H9 (cell line): Measurements from ENCODE around the gene EPAS1. TPM values are rescaled to one million over a fixed set of nuclear protein-coding genes. Genes with fewer than 3 reads are reported as not detected.

Experiments used
- DNase-seq: peaks from one replicate; pipeline ENCODE4 v3.0.0-alpha.2; 2017
- H2AFZ ChIP-seq: one replicate; pipeline ENCODE4 v1.6.1; 2013; ENCODE audit warnings: mild to moderate bottlenecking, low read length, control low read depth, moderate library complexity
- H2AK5ac ChIP-seq: 2 replicates; pipeline ENCODE4 v1.6.1; 2013; ENCODE audit warnings: low read length, control low read depth, mixed read lengths; ENCODE audit not compliant: insufficient read length
- H2BK120ac ChIP-seq: one replicate; pipeline ENCODE4 v1.6.1; 2013; ENCODE audit warnings: low read depth, mild to moderate bottlenecking, low read length, control low read depth, inconsistent platforms; ENCODE audit not compliant: poor library complexity, severe bottlenecking
- H2BK12ac ChIP-seq: 2 replicates; pipeline ENCODE4 v1.6.1; 2013; ENCODE audit warnings: low read length, control low read depth, mixed read lengths, low read depth; ENCODE audit not compliant: insufficient read length
- H2BK15ac ChIP-seq: 2 replicates; pipeline ENCODE4 v1.6.1; 2013; ENCODE audit warnings: low read depth, low read length, control low read depth
- H2BK20ac ChIP-seq: one replicate; pipeline ENCODE4 v1.6.1; 2013; ENCODE audit warnings: low read depth, mild to moderate bottlenecking, low read length, control low read depth, inconsistent platforms; ENCODE audit not compliant: poor library complexity, severe bottlenecking
- H2BK5ac ChIP-seq: 2 replicates; pipeline ENCODE4 v1.6.1; 2013; ENCODE audit warnings: low read length, control low read depth, mixed read lengths; ENCODE audit not compliant: insufficient read length
- H3K14ac ChIP-seq: 2 replicates; pipeline ENCODE4 v1.6.1; 2013; ENCODE audit warnings: low read length, control low read depth; ENCODE audit not compliant: insufficient read depth
- H3K18ac ChIP-seq: 2 replicates; pipeline ENCODE4 v1.6.1; 2013; ENCODE audit warnings: low read depth, mild to moderate bottlenecking, mixed read lengths, low read length, control low read depth; ENCODE audit not compliant: insufficient read length
- H3K23ac ChIP-seq: 2 replicates; pipeline ENCODE4 v1.6.1; 2013; ENCODE audit warnings: low read length, control low read depth, mixed read lengths, low read depth; ENCODE audit not compliant: insufficient read length
- H3K23me2 ChIP-seq: 2 replicates; pipeline ENCODE4 v1.6.1; 2013; ENCODE audit warnings: low read depth, mild to moderate bottlenecking, mixed read lengths, low read length, control low read depth; ENCODE audit not compliant: insufficient read length, poor library complexity, severe bottlenecking
- H3K27ac ChIP-seq: 2 replicates; pipeline ENCODE4 v1.5.1; 2013; ENCODE audit warnings: low read length, control low read depth, mixed read lengths, low read depth; ENCODE audit not compliant: insufficient read length
- H3K27me3 ChIP-seq: 2 replicates; pipeline ENCODE4 v1.6.1; 2013; ENCODE audit warnings: low read length, control low read depth, inconsistent platforms; ENCODE audit not compliant: insufficient read depth
- H3K4ac ChIP-seq: 2 replicates; pipeline ENCODE4 v1.6.1; 2013; ENCODE audit warnings: low read depth, mild to moderate bottlenecking, control low read depth, inconsistent platforms, low read length, moderate library complexity
- H3K4me1 ChIP-seq: 2 replicates; pipeline ENCODE4 v1.6.1; 2013; ENCODE audit warnings: low read length, control low read depth, inconsistent platforms; ENCODE audit not compliant: insufficient read depth
- H3K4me2 ChIP-seq: 2 replicates; pipeline ENCODE4 v1.6.1; 2013; ENCODE audit warnings: low read length, control low read depth, mixed read lengths; ENCODE audit not compliant: insufficient read length, insufficient read depth
- H3K56ac ChIP-seq: 2 replicates; pipeline ENCODE4 v1.6.1; 2013; ENCODE audit warnings: low read depth, mild to moderate bottlenecking, mixed read lengths, low read length, control low read depth; ENCODE audit not compliant: insufficient read length
- H3K79me1 ChIP-seq: 2 replicates; pipeline ENCODE4 v1.6.1; 2013; ENCODE audit warnings: low read depth, mild to moderate bottlenecking, moderate library complexity, low read length, control low read depth, inconsistent platforms; ENCODE audit not compliant: insufficient read depth, poor library complexity, severe bottlenecking
- H3K79me2 ChIP-seq: 2 replicates; pipeline ENCODE4 v1.6.1; 2013; ENCODE audit warnings: low read length, control low read depth, inconsistent platforms; ENCODE audit not compliant: insufficient read depth
- H3K9ac ChIP-seq: 2 replicates; pipeline ENCODE4 v1.6.1; 2013; ENCODE audit warnings: low read length, control low read depth, mixed read lengths; ENCODE audit not compliant: insufficient read length; ENCODE audit errors: extremely low read depth
- H3K9me3 ChIP-seq: one replicate; pipeline ENCODE4 v1.6.1; 2013; ENCODE audit warnings: low read depth, low read length, inconsistent platforms; ENCODE audit not compliant: control insufficient read depth
- H3T11ph ChIP-seq: one replicate; pipeline ENCODE4 v1.6.1; 2013; ENCODE audit warnings: mild to moderate bottlenecking, low read length, control low read depth, inconsistent platforms
- H4K20me1 ChIP-seq: one replicate; pipeline ENCODE4 v1.6.1; 2013; ENCODE audit not compliant: control insufficient read depth, insufficient read length, insufficient read depth
- H4K5ac ChIP-seq: 2 replicates; pipeline ENCODE4 v1.6.1; 2013; ENCODE audit warnings: low read depth, mild to moderate bottlenecking, mixed read lengths, low read length, control low read depth; ENCODE audit not compliant: insufficient read length
- H4K8ac ChIP-seq: replicated peaks from 2 replicates; pipeline ENCODE4 v1.6.1; 2013; ENCODE audit warnings: low read length, control low read depth, mixed read lengths, low read depth; ENCODE audit not compliant: insufficient read length
- H4K91ac ChIP-seq: 2 replicates; pipeline ENCODE4 v1.6.1; 2013; ENCODE audit warnings: low read depth, mild to moderate bottlenecking, moderate library complexity, mixed read lengths, low read length, control low read depth; ENCODE audit not compliant: insufficient read length
- H3K27ac Mint-ChIP-seq, 3 experiments: 2 replicates in 2 of 3; 3 replicates in 1 of 3; pipeline ENCODE4 v1.8.0; 2020 to 2021; ENCODE audit warnings: mixed read lengths in 3 of 3, mild to moderate bottlenecking in 1 of 3, moderate library complexity in 1 of 3
- H3K27me3 Mint-ChIP-seq: 2 replicates; pipeline ENCODE4 v1.8.0; 2021; ENCODE audit warnings: low read depth, mild to moderate bottlenecking, moderate library complexity, mixed read lengths
- H3K36me3 Mint-ChIP-seq, 3 experiments: 2 replicates in 2 of 3; 3 replicates in 1 of 3; pipeline ENCODE4 v1.8.0; 2020 to 2021; ENCODE audit warnings: low read depth in 3 of 3, mixed read lengths in 3 of 3; ENCODE audit not compliant: insufficient read depth in 1 of 3
- H3K4me1 Mint-ChIP-seq, 2 experiments: 2 replicates each; pipeline ENCODE4 v1.8.0; 2020; ENCODE audit warnings: mixed read lengths in 2 of 2
- H3K4me3 Mint-ChIP-seq, 2 experiments: 2 replicates in 1 of 2; 3 replicates in 1 of 2; pipeline ENCODE4 v1.8.0; 2020 to 2021; ENCODE audit warnings: mild to moderate bottlenecking in 2 of 2, mixed read lengths in 2 of 2, moderate library complexity in 1 of 2
- H3K9me3 Mint-ChIP-seq, 2 experiments: 2 replicates in 1 of 2; 3 replicates in 1 of 2; pipeline ENCODE4 v1.8.0; 2020; ENCODE audit warnings: mild to moderate bottlenecking in 2 of 2, mixed read lengths in 2 of 2, moderate library complexity in 1 of 2
- CTCF ChIP-seq: fragments of 200-600 bp; sonication (generic); conservative IDR thresholded peaks from 3 replicates; pipeline ENCODE4 v1.8.0; 2021; ENCODE audit warnings: antibody characterized with exemption, mild to moderate bottlenecking
- WGBS: extraction: QIAGEN DNeasy Blood & Tissue Kit; methylation state at CpG from one replicate; pipeline ENCODE4 v1.1.7; 2013; ENCODE audit warnings: missing lambda C conversion rate, low lambda C conversion rate, mixed read lengths; ENCODE audit not compliant: insufficient read length; ENCODE audit errors: extremely low coverage; 5-methylcytosine and 5-hydroxymethylcytosine counted together
- total RNA-seq: library from RNA; stranded (reverse); gene quantifications from 2 replicates; pipeline ENCODE4 v1.2.1, GENCODE V29; 2021

EPAS1 gene
- total RNA-seq, 1 experiment from 2014 or later = 1.1 TPM

- H3K27ac Mint-ChIP-seq = no peak overlapping the region
- Histone ChIP-seq H3K56ac (no peak overlapping the region), H3K4me1 (no peaks in the 10 kb centered on the region; the same call in 1 of the 2 replicates), H2BK15ac (no peak overlapping the region), H3K23me2 (no peaks in the 10 kb centered on the region), H2BK5ac (no peak overlapping the region), H3K27ac (no peak overlapping the region), H4K91ac (no peak overlapping the region), H3K23ac (no peak overlapping the region), H2BK120ac (no peak overlapping the region), H3K9ac (no peak overlapping the region), H2BK12ac (no peak overlapping the region), H3K4me2 (no peak overlapping the region), H2AK5ac (no peak overlapping the region), H3T11ph (no peak overlapping the region), H3K79me1 (no peaks in the 10 kb centered on the region), H3K9me3 (no peaks in the 10 kb centered on the region), H2BK20ac (no peak overlapping the region), H4K5ac (no peak overlapping the region), H2AFZ (no peak overlapping the region), H4K20me1 (no peaks in the 10 kb centered on the region), H3K18ac (no peak overlapping the region), H3K4ac (no peak overlapping the region), H3K79me2 (no peaks in the 10 kb centered on the region), H3K27me3 (no peaks in the 10 kb centered on the region), H3K14ac (no peak overlapping the region), H4K8ac (no peak overlapping the region)
- DNase-seq = no peak
- peaks cover 7% of the 10 kb centered on the region for H3K27me3 Mint-ChIP-seq
- no CpG with 5 or more reads among the region's 5 CpGs for WGBS
- no peaks in the 10 kb centered on the region; a peak in 1 of 7 replicates for H3K36me3 Mint-ChIP-seq
- no peak for TF ChIP-seq CTCF
- peaks cover 26 to 27% of the 10 kb centered on the region in 2 experiments for H3K4me1 Mint-ChIP-seq
- H3K4me3 Mint-ChIP-seq = no peak overlapping the region
- H3K9me3 Mint-ChIP-seq = no peaks in the 10 kb centered on the region
Observed at GRCh38 chr2:46273919-46274318, 23.3 kb upstream of the EPAS1 start.
